Tongue (tissue), 2 donors: ENCODE data around the gene ARSI. TPM values are rescaled to one million over a fixed set of nuclear protein-coding genes. Genes with fewer than 3 reads are reported as not detected.

ENCODE experiments used
- DNase-seq: peaks from one replicate; pipeline ENCODE4 v3.0.0-alpha.2; 2015
- total RNA-seq: library from RNA; depleted of rRNA; stranded (reverse); fragments of >200 nt; gene quantifications from one replicate; pipeline ENCODE4 v1.2.3, GENCODE V29; 2014

The ARSI gene
- total RNA-seq, 1 donor from 2014 or later: 18.9 TPM

DNA sequence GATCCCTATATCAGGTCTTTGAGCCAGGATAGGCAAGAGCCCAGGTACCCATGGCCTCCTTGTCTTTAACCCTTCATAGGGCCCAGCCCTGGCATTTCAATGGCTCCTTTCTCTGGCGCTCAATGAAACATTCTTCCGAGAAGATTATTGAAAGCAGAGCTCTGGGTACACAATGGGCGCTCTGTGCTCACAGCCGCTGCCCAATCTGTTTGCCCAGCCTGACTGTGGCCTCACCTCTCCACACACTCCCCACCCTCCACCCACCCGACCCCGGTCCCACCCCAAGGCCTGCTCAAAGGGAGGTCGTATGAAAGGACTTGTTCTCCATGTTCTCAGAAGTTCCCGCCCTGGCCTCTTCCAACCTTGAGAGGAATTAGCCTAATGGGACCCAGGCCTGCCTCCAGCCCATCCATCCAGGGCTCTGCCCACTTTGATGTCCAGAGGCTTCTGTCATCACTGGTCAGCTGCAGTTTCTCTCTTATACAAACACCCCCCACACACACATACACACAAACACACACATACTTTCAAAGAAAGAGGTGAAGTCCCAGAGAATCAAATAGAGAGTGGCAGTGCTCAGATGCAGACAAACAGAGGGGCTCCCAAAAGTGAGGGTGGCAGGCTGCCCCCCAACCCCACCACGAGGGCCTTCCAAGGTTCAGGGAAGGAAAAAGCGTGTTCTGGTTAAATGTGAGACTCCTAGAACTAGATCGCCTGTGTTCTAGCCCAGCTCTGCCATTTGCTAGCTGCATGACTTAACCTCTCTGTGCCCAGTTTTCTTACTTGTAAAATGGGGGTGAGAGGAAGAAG lies 5.1 kb upstream of the ARSI start:
- peak; percentile 78 for DNase-seq

DNA sequence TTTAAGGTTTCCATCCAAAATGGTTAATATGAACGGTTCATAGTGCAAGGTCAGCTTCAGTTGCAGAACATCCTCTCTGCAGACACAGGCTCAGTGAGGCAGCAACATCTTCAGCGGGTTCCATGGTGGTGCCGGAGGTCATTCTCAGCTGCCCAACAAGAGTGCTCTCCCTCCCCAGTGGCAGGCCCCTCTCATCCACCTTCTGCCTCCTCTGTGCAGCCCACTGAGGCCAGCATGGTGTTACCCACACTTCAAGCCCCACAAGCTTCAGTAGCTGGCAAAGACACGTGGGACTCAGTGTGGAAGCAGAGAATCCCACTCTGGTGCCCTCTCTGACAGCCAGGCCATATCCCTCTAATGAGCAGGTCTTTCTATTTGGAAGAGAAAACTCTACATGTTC lies 4.1 kb upstream of the ARSI start:
- DNase-seq: no peak

DNA sequence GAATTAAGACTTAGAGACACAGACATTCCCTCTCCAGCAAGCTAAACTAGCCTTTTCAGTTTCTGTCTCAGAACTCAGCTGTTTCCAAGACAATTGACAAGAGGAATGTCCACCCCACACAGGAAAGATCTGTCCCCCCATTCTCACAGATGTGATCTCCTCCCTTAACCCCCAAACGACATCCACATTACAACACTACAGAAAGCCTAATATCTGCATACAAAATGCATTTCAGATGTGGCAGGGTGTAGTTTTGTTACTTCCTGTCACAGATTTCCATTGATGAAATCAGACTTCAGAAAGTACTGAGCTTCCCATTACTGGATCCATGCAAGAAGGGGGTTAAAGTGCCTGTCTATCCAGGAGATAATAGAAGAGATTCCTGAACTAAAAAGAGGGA lies 2.9 kb upstream of the ARSI start:
- peak; percentile 27 for DNase-seq

DNA sequence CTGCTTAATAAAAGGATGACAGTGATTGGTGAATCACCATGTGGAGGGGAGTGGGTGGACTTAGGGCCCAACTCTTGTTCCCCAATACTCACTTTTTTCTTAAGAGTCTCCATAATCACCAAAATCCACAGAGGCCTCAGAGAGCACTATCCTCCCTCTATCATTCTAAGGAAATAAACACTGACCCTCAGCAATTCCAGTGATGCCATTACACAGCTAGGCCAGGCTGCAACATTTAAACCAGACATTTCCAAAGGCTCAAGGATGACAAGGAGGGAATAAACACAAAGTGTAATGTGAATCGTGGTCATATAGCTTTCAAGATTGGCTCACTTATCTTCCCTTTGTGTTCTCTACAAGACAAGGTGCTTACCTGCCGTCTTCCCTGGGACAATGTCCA lies 2.4 kb upstream of the ARSI start:
- DNase-seq: no peak

- no peak for DNase-seq
Measured at GRCh38 chr5:150304481-150305081, 1.9 kb upstream of the ARSI start.

DNA sequence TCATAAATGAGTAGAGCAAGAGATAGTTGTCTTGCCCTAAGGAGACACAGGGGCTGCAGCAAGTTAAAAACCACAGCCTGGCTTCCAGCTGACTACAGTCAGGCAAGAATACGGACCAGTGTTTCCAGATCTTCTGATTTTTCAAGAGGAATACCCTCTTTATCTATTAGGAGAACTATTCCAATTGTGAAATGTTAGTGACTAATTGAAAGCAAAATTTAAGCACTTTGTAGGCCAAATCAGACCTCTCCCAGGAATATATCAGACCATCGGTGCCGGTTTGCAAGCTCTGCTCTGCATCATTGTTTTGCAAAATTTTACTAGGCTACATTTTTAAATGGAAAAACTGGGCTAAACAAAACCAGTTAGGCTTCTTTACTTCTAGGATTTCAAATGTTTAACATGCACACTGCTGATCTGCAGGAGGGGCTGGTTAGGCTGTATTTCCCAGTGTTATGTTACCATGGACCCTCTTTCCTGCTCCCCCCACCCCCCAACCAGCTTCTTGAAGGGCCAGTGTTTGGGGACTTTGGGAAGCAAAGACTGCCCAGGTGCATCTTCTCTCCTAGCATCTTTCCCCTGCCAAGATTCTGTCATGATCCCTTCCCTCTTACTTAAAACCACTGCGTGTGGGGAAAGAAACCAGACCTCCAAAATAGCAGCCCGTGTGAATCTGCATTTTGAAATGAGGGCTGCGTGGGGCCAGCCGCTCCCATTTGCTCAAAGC lies 1.1 kb upstream of the ARSI start:
- peak; percentile 93 for DNase-seq

DNA sequence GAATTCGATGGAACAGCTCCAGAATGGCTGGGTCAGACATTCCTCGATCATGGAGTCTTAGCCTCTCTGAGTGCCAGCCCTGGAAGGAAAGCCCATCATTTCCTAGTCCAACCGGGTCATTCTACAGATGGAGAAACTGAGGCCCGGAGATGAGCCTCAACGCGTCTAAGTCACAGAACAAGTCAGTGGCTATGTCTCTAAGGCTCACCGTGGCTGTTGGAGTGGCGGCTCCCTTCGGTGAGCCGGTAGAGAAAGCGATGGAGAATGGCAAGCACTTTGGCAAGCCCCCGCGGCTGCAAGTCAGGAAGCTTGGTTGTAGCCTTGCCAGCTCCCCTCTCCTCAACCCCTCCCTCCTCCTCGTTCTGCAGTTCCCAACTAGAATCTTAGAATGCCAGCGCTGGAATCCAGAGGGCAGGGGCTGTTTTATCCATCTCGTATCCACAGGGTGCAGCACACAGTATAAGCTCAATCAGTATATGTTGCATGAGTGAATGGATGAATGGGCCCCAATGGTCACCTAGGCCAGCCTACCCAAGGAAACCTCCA lies 438 bp upstream of the ARSI start:
- peak; percentile 69 for DNase-seq

DNA sequence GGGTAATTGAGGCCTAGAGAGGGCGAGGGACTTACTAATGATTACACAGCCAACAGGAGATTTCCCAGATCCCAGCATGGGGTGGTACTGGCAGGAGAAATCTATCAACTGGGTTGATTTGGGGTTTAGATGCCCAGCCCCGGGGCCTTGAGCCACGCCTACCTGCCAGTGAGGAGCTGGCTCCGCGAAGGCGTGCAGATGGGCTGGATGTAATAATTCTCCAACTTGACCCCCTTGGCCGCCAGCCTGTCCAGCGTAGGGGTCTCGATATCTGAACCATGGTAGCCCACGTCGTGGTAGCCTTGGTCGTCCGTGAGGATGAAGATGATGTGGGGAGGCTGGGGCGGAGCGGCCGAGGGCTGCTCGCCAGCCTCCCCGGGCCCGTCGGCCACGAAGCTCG lies 804 bp downstream of the ARSI start:
- DNase-seq: no peak

DNA sequence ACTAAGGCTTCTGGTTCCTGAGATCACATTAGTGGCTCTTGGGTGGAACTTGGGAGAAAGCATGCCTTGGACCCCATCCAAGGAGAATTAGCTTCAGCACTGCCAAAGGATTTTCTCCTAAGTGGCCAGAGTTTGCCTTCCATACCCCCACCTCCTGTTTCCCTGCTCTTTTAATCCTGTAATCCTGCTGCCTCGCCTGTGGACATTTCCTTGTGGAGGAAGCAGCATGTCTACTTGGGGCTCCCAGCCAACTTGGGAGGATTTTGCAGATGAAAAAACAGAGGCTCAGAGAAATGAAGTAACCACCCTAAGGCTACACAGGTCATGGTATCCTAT lies 1.6 kb downstream of the ARSI start:
- peak; percentile 83 for DNase-seq

GRCh38 chr5:150300496-150301169 lies 2.1 kb downstream of the ARSI start:
- peak; percentile 49 for DNase-seq

DNA sequence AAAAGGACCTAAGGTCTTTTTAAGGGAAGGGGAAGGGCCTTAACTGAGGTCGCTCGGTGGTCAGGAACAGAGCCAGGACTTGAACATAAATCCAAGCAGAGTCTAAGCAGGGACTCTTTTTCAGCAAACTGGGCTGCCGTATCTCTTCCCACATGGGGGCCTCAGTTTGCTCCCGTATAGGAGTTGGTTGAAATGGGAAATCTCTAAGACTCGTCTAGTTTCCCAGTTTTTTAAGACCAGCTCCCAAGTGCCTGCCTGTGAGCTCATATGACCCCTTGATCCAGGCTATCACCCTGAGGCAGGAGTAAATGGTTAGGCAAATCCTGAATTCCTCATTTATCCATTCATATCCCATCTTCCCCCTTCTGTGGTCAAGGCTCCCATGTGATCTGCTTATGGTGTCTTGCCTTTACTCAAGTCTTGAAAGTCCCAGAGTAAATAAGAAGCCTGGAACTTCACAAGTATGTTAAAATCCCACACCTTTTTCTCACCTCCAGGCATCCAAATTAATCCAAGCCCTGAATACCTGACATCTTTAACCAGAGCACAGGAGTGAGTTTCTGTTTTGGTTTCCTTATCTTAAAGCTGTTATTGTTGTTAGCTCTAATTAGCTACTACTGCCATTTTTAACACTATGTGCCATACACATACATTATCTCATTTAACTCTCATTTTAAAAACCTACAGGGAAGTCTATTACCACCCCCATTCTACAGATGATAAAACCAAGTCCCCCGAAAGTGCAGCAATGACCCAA lies 3.0 kb downstream of the ARSI start:
- DNase-seq: peak; percentile 41

DNA sequence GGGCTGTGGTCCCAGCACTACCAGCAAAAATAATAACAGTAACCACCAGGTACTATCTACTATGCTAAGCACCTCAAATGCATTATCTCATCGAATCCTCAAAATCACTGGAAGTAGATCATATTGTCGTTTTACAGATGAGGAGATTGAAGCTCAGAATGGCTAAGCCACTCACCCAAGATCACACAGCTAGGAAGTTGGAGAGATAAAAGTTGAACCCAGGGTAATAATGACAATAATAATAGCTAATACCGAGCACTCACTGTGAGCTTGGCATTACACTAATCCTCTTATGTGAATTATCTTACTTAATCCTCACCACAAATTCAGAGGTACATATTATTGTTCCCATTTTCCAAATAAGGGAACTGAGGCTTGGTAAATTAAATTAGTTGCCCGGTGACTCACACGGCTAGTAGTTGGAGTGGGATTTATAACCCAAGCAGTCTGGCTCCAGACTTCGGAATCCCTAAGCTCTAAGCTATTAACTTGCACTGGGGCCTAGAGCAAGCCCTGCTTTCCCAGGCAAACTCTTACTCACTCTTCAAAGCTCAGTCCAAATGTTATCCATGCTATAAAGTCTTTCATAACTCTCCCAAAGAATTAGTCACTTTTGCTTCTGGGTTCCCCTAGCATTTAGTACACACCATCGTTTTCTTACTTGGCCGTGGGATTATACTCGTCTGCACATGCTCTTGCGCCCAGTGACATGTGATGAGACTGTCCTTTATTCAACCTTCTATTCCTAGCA lies 3.8 kb downstream of the ARSI start:
- DNase-seq: peak; percentile 29

GRCh38 chr5:150297934-150298595 lies 4.6 kb downstream of the ARSI start:
- no peak for DNase-seq

- DNase-seq: no peak
Measured at GRCh38 chr5:150297236-150297890, 5.3 kb downstream of the ARSI start.

GRCh38 chr5:150296496-150296895 lies 6.2 kb downstream of the ARSI start:
- no peak for DNase-seq

GRCh38 chr5:150295741-150296486 lies 6.8 kb downstream of the ARSI start:
- DNase-seq: no peak

DNA sequence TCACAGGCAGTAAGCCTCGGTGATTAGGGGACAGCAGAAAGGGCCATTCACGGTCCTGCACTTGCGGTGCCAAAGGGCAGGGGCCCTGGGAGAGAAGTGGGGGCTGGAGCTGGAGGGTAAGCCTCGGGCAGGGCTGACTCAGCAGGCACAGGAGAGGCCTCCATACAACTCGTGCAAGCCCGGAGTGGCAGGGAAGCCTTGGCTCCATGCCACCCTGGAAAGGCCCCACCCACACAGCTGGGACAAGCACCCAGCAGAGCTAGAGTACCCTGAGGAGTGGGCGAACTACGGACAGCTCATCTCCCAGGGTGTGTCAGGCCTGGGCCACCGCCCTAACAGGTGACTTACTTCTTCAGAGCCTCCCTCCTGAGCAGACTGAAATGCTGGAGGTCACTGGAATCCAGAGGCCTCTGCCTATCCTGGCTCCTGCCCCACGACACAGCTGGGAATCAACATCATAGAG lies 7.5 kb downstream of the ARSI start:
- peak; percentile 67 for DNase-seq

DNA sequence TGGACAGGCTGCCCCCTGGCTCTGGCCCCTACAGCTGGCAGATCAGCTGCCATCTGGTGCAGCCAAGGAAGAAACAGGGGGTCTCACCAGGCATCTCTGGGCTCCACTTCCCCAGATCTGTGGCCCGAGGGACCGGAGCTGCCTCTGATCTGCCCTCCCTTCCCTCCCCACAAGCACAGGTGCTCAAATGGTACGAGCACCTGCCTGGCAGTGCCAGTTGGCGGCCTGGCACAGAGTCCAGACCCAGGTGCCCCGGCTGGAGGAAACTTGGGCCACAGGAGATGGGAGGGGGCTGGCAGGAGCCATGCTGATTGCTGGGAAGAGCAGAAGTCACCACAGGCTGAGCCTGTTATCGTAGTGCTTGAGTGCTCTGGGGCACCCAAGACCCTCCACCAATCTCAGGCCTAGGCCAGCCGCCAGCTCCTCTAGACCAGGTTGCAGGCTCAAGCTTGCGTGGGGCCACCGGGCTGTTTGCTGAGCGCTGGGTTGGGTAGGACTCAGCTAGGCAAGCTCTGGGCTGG lies 8.1 kb downstream of the ARSI start:
- DNase-seq: no peak
